Measurements from ENCODE around the gene TACSTD2.
"Not testable (repeated sequence)": the region's sequence is repeated elsewhere in the genome, so short reads cannot be mapped to it uniquely, and the experiment has no call there.

TACSTD2 gene, protein sequence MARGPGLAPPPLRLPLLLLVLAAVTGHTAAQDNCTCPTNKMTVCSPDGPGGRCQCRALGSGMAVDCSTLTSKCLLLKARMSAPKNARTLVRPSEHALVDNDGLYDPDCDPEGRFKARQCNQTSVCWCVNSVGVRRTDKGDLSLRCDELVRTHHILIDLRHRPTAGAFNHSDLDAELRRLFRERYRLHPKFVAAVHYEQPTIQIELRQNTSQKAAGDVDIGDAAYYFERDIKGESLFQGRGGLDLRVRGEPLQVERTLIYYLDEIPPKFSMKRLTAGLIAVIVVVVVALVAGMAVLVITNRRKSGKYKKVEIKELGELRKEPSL

DNA sequence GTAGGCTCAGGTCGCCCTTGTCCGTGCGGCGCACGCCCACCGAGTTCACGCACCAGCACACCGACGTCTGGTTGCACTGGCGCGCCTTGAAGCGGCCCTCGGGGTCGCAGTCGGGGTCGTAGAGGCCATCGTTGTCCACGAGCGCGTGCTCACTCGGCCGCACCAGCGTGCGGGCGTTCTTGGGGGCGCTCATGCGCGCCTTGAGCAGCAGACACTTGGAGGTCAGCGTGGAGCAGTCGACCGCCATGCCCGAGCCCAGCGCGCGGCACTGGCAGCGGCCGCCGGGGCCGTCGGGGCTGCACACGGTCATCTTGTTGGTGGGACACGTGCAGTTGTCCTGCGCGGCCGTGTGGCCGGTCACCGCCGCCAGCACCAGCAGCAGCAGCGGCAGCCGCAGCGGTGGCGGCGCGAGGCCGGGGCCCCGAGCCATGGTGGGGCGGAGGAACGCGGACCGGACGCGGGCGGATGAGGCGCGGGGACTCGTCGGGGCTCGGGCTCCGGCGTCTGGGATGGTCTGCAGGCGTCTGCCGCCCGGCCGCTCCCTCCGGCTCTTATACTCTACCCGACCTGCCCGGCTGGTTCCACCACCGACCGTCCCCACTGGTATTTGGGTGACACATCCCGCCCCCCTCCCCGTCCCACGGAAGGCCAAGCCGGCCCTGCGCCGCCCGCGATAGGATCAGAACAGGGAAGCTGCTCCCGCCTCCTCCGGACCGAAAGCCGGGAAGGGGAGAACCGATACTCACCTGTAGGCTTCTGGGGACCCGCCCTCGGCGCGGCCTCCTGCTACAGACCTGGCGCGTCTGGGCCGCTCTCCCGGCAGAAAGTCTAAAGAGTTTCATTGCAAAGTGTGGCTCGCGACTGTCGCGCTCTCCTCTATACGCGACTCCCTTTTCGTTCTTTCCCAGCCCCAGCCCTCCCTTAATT, at the start of gene TACSTD2:
Gene TACSTD2 (minus strand): TSS at position 526 of the 927 bp plus-strand sequence. CDS start 96 bp downstream, at position 430.
- DNase-seq = no peak

DNA sequence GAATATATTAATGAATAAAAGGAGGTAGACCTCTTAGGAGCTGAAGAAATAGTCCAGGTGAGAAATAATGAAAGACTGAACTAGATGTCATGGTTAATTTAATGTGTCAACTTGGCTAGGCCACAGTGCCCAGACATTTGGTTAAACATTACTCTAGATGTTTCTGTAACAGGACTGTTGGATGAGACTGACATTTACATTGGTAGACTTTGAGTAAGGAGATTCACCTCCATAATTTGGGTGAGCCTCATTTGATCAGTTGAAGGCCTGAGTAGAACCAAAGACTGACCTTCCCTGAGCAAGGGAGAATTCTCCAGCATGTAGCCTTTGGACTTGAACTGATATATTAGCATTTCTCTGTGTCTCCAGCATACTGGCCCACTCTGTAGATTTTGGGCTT, 49.2 kb upstream of the TACSTD2 start:
- no peak for DNase-seq

DNA sequence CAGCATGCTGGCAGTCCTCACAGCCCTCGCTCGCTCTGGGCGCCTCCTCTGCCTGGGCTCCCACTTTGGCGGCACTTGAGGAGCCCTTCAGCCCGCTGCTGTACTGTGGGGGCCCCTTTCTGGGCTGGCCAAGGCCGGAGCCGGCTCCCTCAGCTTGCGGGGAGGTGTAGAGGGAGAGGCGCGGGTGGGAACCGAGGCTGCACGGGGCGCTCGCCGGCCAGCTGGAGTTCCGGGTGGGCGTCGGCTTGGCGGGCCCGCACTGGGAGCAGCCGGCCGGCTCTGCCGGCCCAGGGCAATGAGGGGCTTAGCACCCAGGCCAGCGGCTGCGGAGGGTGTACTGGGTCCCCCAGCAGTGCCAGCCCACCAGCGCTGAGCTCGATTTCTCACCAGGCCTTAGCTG, 46.2 kb upstream of the TACSTD2 start:
- DNase-seq = not testable (repeated sequence)

DNA sequence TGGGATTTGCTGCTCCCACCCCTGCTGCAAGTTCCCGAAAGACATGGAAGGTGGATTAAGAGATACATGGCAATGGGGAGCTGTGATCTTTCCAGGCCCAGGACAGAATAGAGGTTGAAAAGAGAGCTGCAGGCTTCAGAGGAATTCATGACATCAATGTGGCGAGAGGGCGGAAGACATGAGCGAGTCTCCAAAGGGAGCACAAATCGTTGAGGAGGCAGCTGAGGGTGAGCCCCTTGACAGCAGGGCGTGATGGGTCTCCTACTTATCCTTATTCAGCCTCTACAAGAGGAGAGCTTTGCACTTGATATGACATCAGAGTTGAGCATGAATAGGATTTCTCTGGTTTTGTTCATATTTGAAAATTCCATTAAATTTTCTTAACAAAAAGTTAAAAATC, 45.5 kb upstream of the TACSTD2 start:
- no peak for DNase-seq

DNA sequence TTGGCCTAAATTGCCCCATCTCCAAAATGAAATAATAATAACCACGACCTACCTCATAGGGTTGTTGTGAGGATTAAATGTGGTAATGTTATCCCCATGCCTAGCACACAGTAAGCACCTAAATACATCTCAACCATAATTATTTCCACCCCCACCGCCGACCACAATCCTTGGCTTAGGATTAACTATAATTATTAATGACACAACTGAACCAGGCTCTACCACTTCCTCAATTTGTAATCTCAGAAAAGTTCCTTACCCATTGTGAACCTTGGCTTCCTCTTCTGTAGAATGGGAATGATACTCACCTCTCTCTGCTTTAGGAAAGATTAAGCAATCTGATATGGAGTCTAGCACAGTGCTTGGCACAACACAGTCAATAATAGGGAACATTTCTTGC, 44.3 kb upstream of the TACSTD2 start:
- no peak for DNase-seq

DNA sequence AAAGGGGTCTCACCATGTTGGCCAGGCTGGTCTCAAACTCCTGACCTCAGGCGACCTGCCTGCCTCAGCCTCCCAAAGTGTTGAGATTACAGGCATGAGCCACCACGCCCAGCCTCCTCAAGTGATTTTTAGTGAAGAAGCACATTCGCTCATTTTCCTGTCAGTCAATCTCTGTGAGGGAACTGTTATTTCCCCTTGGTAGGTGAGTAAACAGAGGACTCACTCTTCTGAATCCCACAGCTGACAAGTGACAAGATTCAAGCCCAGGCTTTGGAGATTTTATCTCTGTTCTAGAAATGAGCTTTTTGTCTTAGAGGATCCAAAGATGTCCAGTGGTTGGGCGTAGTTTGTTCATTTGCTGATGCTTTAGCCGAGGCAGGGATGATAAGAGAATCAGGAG, 43.9 kb upstream of the TACSTD2 start:
- no peak for DNase-seq

DNA sequence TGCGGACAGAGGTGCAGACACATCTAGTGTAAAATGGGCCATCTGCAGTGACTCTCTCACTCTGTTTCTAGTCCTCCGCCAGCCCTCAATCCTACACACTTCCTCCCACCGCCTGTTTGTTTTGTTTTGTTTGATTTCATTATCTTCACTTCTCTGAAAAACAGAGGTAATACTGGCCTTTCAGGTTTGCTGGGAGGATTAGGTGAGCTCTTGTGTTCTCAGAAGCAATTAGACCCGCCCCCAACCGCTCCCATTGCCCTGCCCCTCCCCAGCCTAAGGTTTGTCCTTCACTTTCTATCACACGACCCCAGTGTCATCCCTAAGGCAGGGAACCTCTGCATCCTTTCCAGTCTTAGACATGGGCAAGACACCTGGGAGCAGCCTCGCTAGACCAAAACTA, 43.2 kb upstream of the TACSTD2 start:
- no peak for DNase-seq

DNA sequence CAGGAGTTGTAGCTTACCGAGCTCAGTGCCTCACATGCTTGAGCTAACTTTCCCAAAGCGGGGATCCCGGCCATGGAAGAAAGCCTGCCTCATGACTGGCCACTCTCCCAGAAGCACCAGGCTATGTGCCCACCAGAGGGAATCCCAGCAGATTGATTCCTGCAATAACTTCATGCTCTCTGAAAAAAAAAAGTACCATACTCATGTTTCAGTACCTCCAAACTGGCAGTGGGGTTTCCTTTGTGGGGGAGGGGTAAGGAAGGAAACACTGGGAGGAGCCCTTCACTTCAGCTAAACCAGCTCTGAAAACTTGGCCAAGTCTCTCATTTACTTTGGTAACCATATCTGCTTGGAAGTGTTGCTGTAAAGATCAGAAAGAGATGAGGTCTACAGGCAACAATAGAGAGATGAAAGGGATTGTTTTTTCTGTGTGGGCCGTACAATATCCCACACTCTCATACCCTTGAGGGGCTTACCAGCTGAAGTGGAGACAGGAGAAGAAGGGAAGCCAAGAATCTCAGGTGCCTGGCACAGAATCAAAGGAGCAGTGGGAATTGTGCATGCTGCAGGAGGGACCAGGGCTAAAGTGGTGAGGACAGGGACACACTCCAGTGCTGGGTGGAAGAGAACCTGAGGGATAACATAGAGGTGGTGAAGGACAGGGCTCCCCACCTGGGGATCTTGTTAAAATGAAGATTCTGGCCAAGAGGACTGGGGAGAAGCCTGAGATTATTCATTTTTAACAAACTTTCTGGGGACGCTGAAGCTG, 42.4 kb upstream of the TACSTD2 start:
- DNase-seq = no peak

DNA sequence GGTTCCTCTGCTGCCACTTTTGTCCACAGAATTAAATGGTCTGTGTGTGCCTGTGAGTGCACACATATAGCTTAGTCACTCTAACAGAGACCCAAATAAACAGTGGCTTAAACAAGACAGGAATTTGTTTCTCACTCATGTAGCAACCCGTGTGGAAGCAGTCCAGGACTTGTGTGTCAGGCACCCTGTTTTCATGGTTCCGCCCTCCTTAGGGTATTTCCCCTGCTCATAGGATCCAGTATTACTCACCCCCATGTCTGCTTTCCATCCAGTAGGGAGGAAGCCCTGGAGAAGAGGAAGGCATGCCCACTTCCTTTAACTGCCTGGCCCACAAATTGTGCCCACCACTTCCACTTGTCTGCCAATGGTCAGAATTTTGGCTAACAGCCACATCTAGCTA, 41.3 kb upstream of the TACSTD2 start:
- DNase-seq = no peak

DNA sequence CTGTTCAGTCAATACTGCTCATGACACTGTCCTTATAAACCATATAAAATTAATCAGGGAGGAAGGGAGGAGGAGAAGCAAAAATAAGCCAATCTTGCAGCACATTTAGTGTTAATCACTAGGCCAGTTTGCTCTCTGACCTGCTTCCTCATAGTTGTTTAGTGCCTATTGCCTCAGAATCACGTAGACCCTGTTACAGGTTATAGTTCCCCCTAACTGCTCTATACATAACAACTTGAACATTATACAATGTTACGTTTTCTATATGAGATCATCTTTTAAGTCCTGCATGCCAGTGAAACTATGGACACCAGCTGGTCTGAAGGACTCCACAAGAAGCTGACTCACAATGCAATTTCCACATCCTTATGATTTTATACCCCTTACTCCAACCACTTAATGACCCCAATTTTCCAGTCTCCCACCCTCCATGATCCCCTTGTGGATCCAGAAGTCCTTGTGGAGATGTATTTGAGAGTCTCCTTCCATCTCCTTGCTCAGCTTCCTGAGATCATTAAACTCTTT, 34.9 kb upstream of the TACSTD2 start:
- no peak for DNase-seq

DNA sequence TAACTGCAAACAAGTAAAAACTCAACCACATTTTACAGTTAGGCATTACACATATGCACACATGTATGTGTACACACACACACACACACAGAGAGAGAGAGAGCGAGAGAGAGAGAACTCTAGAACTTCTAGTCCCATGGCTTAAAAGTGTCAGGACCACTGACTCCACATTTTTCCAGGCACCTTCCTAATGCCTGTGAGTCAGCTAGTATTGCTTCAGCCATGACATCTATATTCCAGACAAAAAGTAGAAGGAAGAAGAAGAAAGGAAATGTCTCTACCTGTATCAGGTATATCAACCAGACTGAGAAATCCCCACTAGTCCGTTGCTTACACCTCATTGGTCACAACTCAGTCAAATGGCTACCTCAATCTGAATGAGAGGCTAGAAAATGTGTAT, 31.9 kb upstream of the TACSTD2 start:
- no peak for DNase-seq

DNA sequence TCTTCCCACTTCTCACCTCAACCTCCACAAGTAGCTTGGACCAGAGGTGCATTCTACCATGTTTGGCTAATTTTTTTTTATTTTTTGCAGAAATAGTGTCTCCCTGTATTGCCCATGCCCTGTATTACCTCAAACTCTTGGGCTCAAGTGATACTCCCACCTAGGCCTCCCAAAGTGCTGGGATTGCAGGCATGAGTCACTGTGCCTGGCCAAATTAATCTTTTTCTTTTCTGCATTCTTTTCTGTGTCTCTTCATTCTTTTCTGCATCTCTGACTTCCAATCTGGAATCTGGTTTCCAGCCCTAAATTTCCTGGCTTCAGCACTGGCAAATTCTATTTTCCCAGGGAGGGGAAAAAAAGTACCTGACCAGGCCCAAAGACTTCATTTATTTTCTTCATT, 31.2 kb upstream of the TACSTD2 start:
- DNase-seq = no peak

DNA sequence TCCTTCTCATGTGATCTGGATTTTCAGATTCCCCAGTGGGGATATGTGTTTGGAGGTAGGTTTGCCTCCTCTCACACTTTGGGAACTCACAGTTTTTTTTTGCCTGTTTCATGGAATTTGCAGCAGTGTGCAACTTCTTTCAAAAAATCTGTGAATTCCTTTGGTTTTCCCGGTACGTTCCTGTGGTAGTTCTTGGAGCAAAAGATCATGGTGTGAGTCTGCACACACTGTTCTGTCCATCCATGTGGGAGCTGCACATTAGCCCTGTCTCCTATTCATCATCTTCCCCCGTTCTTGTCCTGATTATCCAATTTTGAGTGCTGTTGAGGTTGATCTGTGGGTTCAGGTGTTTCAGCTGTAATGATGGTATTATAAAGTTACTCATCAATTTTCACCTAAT, 30.3 kb upstream of the TACSTD2 start:
- no peak for DNase-seq

DNA sequence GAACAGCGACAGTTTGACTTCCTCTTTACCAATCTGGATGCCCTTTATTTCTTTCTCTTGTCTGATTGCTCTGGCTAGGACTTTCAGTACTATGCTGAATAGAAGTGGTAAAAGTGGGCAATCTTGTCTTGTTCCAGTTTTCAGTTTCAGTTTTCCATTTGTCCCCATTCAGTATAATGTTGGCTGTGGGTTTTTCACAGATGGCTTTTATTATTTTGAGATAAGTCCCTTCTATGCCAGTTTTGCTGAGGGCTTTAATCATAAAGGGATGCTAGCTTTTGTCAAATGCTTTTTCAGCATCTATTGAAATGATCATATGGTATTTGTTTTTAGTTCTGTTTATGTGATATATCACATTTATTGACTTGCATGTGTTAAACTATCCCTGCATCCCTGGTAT, 24.9 kb upstream of the TACSTD2 start:
- not testable (repeated sequence) for DNase-seq

DNA sequence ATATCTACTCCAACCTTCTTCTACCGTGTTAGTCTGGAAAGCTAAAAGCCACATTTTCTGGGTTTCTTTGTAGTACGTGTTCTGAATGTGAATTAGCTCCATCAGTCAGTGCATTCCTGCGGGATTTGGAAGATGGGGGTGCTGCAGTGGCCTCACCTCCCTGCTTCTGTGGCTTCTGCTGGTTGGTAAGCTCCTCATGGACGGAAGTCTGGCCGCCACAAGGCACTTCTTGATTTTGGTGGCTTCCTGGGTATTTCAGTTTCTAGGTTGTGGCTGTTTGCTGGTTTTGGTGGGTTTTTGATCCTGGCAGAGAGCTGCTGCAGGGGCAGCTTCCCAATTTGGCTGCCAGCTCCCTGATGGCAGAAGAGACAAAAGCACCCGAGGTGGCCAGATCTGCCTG, 20.9 kb upstream of the TACSTD2 start:
- no peak for DNase-seq

DNA sequence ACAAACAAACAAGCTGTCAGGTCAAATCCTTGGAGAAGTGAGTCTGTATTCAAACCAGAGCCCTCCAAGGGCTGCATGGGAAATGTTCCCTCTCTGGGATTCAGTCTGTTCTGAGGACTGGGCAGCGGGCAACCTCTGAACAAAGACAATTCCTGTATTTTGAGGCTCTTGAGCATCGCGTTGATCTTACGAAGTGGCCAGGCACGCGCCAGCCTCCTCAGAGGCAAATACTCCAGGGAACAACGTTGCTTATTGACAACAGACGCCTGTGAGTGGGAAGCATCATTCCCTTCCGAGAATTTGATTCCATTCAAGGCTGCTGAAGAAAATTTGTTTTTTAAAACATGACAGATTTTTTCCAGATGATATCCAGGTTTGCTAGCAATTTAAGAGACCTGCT, 20.0 kb upstream of the TACSTD2 start:
- no peak for DNase-seq

DNA sequence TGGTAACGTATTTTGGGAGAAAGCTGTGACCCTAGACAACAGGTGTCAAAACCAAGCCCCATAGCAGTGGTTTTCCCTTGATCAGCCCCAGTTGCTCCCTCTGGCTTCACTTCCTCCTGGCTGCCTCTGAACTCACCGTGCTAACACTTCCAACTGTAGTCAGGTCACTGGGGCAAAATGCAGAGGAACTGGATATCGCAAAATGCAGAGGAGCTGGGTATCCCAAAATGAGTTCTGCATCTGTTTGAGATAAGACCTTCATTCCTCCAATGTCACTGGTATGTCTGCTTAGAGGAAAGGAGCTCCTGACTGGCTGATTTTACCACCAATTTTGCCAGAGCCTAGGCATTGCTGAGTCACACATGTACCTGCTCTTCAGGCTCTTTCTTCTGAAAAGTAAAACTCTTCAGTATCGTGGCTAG, 19.6 kb upstream of the TACSTD2 start:
- no peak for DNase-seq

DNA sequence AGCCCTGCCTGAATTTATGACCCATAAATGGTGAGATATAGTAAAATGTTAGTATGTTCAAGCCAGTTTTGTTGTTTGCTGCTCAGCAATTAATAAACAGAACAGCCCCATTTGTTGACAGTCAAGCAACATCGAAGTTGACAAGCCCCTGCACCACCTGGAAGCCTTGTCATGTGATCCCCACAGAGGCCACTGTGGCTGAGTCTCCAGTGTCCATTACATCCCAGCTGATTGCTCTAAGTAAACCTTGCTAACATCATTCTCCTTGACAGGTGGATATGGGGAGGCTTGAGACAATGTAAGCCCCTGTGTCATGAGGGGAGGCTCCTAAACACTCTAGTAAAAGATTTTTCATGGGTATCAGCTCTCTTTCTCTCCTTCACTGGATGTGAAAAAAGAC, 17.5 kb upstream of the TACSTD2 start:
- no peak for DNase-seq

DNA sequence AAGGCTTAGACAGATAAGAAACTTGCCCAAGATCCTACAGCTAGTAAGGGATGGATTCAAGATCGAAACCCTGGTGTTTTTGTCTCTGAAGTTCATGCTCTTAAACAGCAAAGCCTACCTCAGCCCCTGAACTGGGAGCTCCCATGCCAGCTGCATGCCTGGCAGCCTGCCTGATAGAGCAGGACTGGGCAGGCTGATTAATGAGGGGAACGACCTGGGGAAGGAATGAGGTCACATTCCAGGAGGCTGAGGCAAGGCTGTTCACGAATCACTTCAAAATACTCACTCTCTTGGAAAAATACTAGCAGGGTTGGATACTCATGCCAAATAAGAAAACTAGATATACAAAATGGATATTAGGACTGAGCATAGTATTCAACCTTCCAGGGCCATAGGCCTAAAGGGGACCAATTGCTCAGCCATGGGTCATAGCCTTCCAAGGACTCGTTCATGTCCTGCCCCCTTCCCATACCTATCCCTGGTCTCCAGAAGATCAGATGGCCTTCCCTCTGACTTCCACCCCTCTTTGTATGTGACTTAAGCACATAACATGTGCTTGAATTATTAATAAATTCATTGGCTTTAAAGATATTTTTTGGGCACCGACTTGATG, 15.6 kb upstream of the TACSTD2 start:
- no peak for DNase-seq

DNA sequence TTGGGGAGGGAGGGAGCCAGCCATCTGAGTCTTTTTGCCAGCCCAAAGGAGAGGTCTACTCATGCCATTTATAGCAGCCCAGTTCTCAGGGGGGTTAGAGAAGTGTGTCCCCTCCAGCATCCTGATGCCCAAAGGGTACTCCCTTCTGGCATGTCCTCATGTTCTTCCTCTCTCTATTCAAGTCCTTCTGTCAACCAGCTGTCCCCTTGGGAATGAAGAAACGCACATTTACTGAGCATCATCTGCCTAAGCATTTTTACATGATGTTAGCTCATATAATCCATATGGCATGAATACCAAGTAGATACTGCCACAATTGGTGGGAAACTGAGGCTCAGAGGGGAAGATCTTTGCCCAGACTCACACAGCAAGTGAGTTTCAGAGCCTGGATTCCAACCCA, 14.8 kb upstream of the TACSTD2 start:
- no peak for DNase-seq

DNA sequence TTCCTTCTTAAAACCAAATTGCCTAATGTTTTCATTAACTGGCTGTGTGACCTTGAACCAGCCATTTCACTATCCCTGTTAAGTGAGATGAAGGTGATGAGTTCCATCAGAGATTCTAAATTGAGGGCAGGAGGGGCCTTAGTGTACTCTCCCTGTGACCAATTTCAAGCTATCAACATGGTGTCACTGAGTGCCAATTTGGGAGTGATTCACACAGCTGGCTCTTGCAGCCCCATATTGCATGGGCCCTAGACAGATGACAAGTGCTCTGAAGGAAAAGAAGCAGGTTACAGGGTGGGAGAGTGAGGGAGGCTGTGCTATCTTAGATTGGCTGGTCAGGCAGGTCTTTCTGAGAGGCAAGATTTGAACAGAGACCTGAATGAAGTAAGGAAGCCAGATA, 13.0 kb upstream of the TACSTD2 start:
- no peak for DNase-seq

DNA sequence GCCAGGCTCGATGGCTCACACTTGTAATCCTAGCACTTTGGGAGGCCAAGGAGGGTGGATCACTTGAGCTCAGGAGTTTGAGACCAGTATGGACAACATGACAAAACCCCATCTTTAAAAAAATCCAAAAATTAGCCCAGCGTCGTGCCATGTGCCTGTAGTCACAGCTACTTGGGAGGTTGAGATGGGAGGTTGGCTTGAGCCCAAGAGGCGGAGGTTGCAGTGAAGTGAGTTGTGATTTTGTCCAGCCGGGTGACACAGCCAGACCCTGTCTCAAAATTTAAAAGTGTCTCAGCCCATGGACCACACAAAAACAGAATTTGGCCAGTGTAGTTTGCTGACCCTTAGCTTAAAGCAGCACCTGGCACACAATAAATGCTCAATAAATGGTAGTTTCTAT, 11.3 kb upstream of the TACSTD2 start:
- DNase-seq = no peak

DNA sequence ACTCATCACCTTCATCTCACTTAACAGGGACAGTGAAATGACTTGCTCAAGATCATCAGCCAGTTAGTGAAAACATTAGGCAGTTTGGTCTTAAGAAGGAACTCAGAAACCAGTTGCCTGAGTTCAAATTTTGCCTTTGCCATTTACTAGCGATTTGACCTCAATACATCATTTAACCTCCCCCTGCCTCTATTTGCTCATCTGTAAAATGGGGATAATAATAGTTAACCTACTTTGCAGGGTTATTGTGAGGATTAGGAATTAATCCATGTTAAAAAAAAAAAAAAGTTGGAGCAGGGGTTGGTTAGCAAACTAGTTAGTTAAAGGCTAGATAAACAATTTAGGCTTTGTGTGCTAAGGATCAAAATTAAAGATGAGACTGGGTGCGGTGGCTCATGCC, 10.6 kb upstream of the TACSTD2 start:
- no peak for DNase-seq
